ENCODE results near the gene CTNNA3.

Gene CTNNA3

GRCh38 chr10:66719483-66719882 is 976.5 kb downstream of the CTNNA3 start:
- Histone ChIP-seq H3K27me3 (ENCODE audit: low read depth, low read length) (no peaks in the 10 kb centered on the region), H3K36me3 (ENCODE audit: control insufficient read depth in 1 of 2, insufficient read depth in 2 of 2, low read length in 2 of 2) (no peaks in the 10 kb centered on the region), H3K4me1 (ENCODE audit: control insufficient read depth in 1 of 2, insufficient read depth in 2 of 2, low read length in 2 of 2) (no peaks in the 10 kb centered on the region), H3K4me3 (ENCODE audit: low read depth in 1 of 2, low read length in 2 of 2) (no peak overlapping the region), H3K27ac (ENCODE audit: low read length) (no peak overlapping the region), H3K9me3 (ENCODE audit: control insufficient read depth in 1 of 2, low read length in 2 of 2) (no peaks in the 10 kb centered on the region)

DNA sequence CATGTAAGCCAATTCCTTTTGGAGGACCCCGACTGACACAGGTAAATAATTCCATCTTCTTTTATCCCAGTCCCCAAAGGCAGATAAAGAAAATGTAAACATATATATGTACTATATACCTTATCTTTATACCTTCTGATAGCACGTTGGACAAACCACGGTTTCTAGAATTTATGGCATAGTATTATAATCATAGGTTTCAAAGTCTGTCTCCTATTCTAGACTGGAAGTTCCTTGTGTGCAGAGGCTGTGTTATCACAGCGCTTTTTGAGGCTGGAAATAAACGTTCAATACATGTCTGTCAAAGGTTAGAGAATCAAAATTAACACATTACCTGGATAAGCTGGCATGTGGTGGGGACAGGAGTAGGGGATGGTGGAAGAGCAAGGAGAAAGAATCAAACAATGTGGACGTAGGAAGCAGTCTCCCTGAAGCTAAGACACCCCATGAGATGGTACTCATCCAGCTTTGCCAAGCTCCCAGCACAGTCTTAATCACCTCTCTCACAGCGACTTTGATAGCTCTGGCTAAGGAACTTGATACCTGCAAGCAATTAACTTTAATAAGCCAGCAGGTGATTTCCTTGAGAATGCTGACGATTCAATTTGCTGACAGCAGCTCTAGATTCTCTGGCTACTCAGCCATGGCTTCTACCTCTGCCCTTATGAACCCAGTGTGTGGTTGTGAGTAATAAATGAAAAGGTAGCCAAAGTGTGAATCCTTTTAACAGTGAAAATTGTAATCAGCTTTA is 978.6 kb downstream of the CTNNA3 start:
- H3K9me3 ChIP-seq (ENCODE audit: control insufficient read depth in 1 of 2, low read length in 2 of 2), result no peaks in the 10 kb centered on the region
- H3K27ac ChIP-seq (ENCODE audit: low read length), result no peak overlapping the region
- no peaks in the 10 kb centered on the region for H3K27me3 ChIP-seq (ENCODE audit: low read depth, low read length)
- H3K4me3 ChIP-seq (ENCODE audit: low read depth in 1 of 2, low read length in 2 of 2), result no peak overlapping the region
- H3K36me3 ChIP-seq (ENCODE audit: control insufficient read depth in 1 of 2, insufficient read depth in 2 of 2, low read length in 2 of 2), result no peaks in the 10 kb centered on the region
- no peaks in the 10 kb centered on the region for H3K4me1 ChIP-seq (ENCODE audit: control insufficient read depth in 1 of 2, insufficient read depth in 2 of 2, low read length in 2 of 2)

- H3K27ac ChIP-seq (ENCODE audit: low read length), result no peak overlapping the region
- no peak overlapping the region for H3K4me3 ChIP-seq (ENCODE audit: low read depth in 1 of 2, low read length in 2 of 2)
- H3K27me3 ChIP-seq (ENCODE audit: low read depth, low read length), result no peaks in the 10 kb centered on the region
- H3K36me3 ChIP-seq (ENCODE audit: control insufficient read depth in 1 of 2, insufficient read depth in 2 of 2, low read length in 2 of 2), result no peaks in the 10 kb centered on the region
- H3K9me3 ChIP-seq (ENCODE audit: control insufficient read depth in 1 of 2, low read length in 2 of 2), result no peaks in the 10 kb centered on the region
- no peaks in the 10 kb centered on the region for H3K4me1 ChIP-seq (ENCODE audit: control insufficient read depth in 1 of 2, insufficient read depth in 2 of 2, low read length in 2 of 2)
These were observed 981.3 kb downstream of the CTNNA3 start for GRCh38 chr10:66714741-66715140.

- no peaks in the 10 kb centered on the region for H3K9me3 ChIP-seq (ENCODE audit: control insufficient read depth in 1 of 2, low read length in 2 of 2)
- H3K4me1 ChIP-seq (ENCODE audit: control insufficient read depth in 1 of 2, insufficient read depth in 2 of 2, low read length in 2 of 2), result no peaks in the 10 kb centered on the region
- no peaks in the 10 kb centered on the region for H3K36me3 ChIP-seq (ENCODE audit: control insufficient read depth in 1 of 2, insufficient read depth in 2 of 2, low read length in 2 of 2)
- no peak overlapping the region for H3K4me3 ChIP-seq (ENCODE audit: low read depth in 1 of 2, low read length in 2 of 2)
- no peak overlapping the region for H3K27ac ChIP-seq (ENCODE audit: low read length)
- H3K27me3 ChIP-seq (ENCODE audit: low read depth, low read length), result no peaks in the 10 kb centered on the region
These were observed 982.6 kb downstream of the CTNNA3 start for GRCh38 chr10:66713387-66713786.

GRCh38 chr10:66698069-66698468 is 997.9 kb downstream of the CTNNA3 start:
- H3K4me1 ChIP-seq (ENCODE audit: control insufficient read depth in 1 of 2, insufficient read depth in 2 of 2, low read length in 2 of 2), result no peaks in the 10 kb centered on the region
- no peak overlapping the region for H3K4me3 ChIP-seq (ENCODE audit: low read depth in 1 of 2, low read length in 2 of 2)
- no peak overlapping the region for H3K27ac ChIP-seq (ENCODE audit: low read length)
- H3K27me3 ChIP-seq (ENCODE audit: low read depth, low read length), result no peaks in the 10 kb centered on the region
- no peaks in the 10 kb centered on the region for H3K9me3 ChIP-seq (ENCODE audit: control insufficient read depth in 1 of 2, low read length in 2 of 2)
- H3K36me3 ChIP-seq (ENCODE audit: control insufficient read depth in 1 of 2, insufficient read depth in 2 of 2, low read length in 2 of 2), result no peaks in the 10 kb centered on the region

DNA sequence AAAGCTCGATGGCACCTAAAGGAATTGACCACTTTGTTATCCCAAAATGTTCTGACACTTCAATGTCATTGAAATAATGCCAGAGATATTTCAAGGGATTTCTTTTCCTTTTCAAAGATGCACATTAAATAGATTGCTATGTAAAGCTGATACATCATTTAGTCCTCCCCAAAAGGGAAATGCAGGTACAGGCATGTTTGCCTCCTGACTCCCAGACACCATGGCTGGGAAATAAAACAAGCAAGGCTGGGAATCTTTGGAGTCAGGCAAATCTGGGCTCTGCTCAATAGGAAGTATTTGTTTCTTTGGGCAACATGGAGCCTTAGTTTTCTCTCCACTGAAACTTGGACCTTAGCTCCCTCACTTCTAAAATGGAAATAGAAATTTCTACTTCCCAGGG is 1000.9 kb downstream of the CTNNA3 start:
- Histone ChIP-seq H3K27ac (ENCODE audit: low read length) (no peak overlapping the region), H3K4me1 (ENCODE audit: control insufficient read depth in 1 of 2, insufficient read depth in 2 of 2, low read length in 2 of 2) (no peaks in the 10 kb centered on the region), H3K27me3 (ENCODE audit: low read depth, low read length) (no peaks in the 10 kb centered on the region), H3K36me3 (ENCODE audit: control insufficient read depth in 1 of 2, insufficient read depth in 2 of 2, low read length in 2 of 2) (no peaks in the 10 kb centered on the region), H3K4me3 (ENCODE audit: low read depth in 1 of 2, low read length in 2 of 2) (no peak overlapping the region), H3K9me3 (ENCODE audit: control insufficient read depth in 1 of 2, low read length in 2 of 2) (no peaks in the 10 kb centered on the region)

GRCh38 chr10:66684581-66684980 is 1011.4 kb downstream of the CTNNA3 start:
- Histone ChIP-seq H3K27ac (ENCODE audit: low read length) (no peak overlapping the region), H3K9me3 (ENCODE audit: control insufficient read depth in 1 of 2, low read length in 2 of 2) (no peaks in the 10 kb centered on the region)

GRCh38 chr10:66680886-66681285 is 1015.1 kb downstream of the CTNNA3 start:
- Histone ChIP-seq H3K27ac (ENCODE audit: low read length) (no peak overlapping the region), H3K27me3 (ENCODE audit: low read depth, low read length) (no peaks in the 10 kb centered on the region), H3K4me3 (ENCODE audit: low read depth in 1 of 2, low read length in 2 of 2) (no peak overlapping the region), H3K36me3 (ENCODE audit: control insufficient read depth in 1 of 2, insufficient read depth in 2 of 2, low read length in 2 of 2) (no peaks in the 10 kb centered on the region), H3K9me3 (ENCODE audit: control insufficient read depth in 1 of 2, low read length in 2 of 2) (no peaks in the 10 kb centered on the region), H3K4me1 (ENCODE audit: control insufficient read depth in 1 of 2, insufficient read depth in 2 of 2, low read length in 2 of 2) (no peaks in the 10 kb centered on the region)

More at GRCh38 chr10:66684581-66684980, 1011.4 kb downstream of the CTNNA3 start:
- no peaks in the 10 kb centered on the region for H3K27me3 ChIP-seq (ENCODE audit: low read depth, low read length)
- H3K36me3 ChIP-seq (ENCODE audit: control insufficient read depth in 1 of 2, insufficient read depth in 2 of 2, low read length in 2 of 2), result no peaks in the 10 kb centered on the region
- no peak overlapping the region for H3K4me3 ChIP-seq (ENCODE audit: low read depth in 1 of 2, low read length in 2 of 2)
- no peaks in the 10 kb centered on the region for H3K4me1 ChIP-seq (ENCODE audit: control insufficient read depth in 1 of 2, insufficient read depth in 2 of 2, low read length in 2 of 2)

DNA sequence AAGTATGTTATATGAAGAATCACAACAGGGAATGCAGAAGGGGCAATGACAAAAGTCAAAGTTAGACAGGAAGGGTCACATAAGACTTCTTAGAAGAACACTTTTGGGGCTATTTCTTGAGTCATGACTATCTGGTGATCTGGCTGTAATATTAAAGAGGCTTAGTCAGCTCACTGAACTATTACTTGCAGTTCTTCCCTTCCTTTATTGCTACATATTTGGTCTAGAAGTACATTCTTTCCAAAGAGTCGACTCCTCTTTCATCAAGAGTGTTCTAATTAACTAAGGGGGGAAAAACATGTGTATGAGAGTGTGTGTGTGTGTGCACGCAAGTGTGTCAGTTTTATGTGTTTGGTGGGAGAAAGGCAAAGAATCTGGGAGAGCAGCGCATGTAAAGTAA is 1017.5 kb downstream of the CTNNA3 start:
- Histone ChIP-seq H3K4me1 (ENCODE audit: control insufficient read depth in 1 of 2, insufficient read depth in 2 of 2, low read length in 2 of 2) (no peaks in the 10 kb centered on the region), H3K36me3 (ENCODE audit: control insufficient read depth in 1 of 2, insufficient read depth in 2 of 2, low read length in 2 of 2) (no peaks in the 10 kb centered on the region)

DNA sequence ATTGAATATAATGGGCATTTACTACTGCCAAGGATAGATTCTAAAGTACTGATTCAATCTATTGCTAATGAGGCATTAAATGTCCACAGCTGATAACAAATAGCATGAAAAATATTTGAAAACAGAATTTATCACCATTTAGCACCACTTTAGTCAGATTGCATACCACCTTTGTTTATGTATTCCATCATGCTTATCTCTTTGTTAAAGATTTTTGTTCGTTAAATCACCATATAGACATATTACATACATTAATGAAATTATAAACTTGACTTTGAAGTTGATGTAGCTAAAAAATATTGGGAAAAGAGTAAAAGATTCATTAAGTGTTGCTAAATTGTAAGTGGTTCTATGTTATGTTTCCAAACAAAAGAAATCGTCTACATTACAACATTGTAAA is 1022.9 kb downstream of the CTNNA3 start:
- H3K27me3 ChIP-seq (ENCODE audit: low read depth, low read length), result no peaks in the 10 kb centered on the region
- H3K9me3 ChIP-seq (ENCODE audit: control insufficient read depth in 1 of 2, low read length in 2 of 2), result no peaks in the 10 kb centered on the region
- H3K36me3 ChIP-seq (ENCODE audit: control insufficient read depth in 1 of 2, insufficient read depth in 2 of 2, low read length in 2 of 2), result no peaks in the 10 kb centered on the region
- H3K27ac ChIP-seq (ENCODE audit: low read length), result no peak overlapping the region
- H3K4me3 ChIP-seq (ENCODE audit: low read depth in 1 of 2, low read length in 2 of 2), result no peak overlapping the region
- H3K4me1 ChIP-seq (ENCODE audit: control insufficient read depth in 1 of 2, insufficient read depth in 2 of 2, low read length in 2 of 2), result no peaks in the 10 kb centered on the region

More for the DNA sequence above, 1017.5 kb downstream of the CTNNA3 start:
- Histone ChIP-seq H3K9me3 (ENCODE audit: control insufficient read depth in 1 of 2, low read length in 2 of 2) (no peaks in the 10 kb centered on the region), H3K4me3 (ENCODE audit: low read depth in 1 of 2, low read length in 2 of 2) (no peak overlapping the region), H3K27ac (ENCODE audit: low read length) (no peak overlapping the region), H3K27me3 (ENCODE audit: low read depth, low read length) (no peaks in the 10 kb centered on the region)

DNA sequence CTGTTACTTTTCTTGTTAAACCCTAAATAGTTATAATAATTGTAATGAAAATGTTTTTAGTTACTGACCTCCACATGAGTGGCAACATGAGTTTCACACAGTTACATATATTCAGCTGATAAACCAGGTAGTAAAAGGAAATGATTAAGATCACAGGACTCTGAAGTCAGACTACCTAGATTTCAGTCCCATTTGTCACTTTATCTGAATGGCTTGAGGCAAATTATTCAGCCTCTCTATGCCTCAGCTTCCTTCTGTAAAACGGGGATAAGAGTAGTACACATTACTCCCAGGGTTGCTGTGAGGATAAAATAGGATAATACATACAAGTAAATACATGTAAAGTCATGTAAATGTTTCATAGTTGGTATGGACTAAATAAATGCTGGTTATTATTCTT is 1024.4 kb downstream of the CTNNA3 start:
- Histone ChIP-seq H3K27ac (ENCODE audit: low read length) (no peak overlapping the region), H3K27me3 (ENCODE audit: low read depth, low read length) (no peaks in the 10 kb centered on the region), H3K9me3 (ENCODE audit: control insufficient read depth in 1 of 2, low read length in 2 of 2) (no peaks in the 10 kb centered on the region), H3K4me3 (ENCODE audit: low read depth in 1 of 2, low read length in 2 of 2) (no peak overlapping the region), H3K4me1 (ENCODE audit: control insufficient read depth in 1 of 2, insufficient read depth in 2 of 2, low read length in 2 of 2) (no peaks in the 10 kb centered on the region), H3K36me3 (ENCODE audit: control insufficient read depth in 1 of 2, insufficient read depth in 2 of 2, low read length in 2 of 2) (no peaks in the 10 kb centered on the region)

- no peak overlapping the region for H3K4me3 ChIP-seq (ENCODE audit: low read depth in 1 of 2, low read length in 2 of 2)
- no peaks in the 10 kb centered on the region for H3K27me3 ChIP-seq (ENCODE audit: low read depth, low read length)
- H3K9me3 ChIP-seq (ENCODE audit: control insufficient read depth in 1 of 2, low read length in 2 of 2), result no peaks in the 10 kb centered on the region
- H3K4me1 ChIP-seq (ENCODE audit: control insufficient read depth in 1 of 2, insufficient read depth in 2 of 2, low read length in 2 of 2), result no peaks in the 10 kb centered on the region
- no peaks in the 10 kb centered on the region for H3K36me3 ChIP-seq (ENCODE audit: control insufficient read depth in 1 of 2, insufficient read depth in 2 of 2, low read length in 2 of 2)
- no peak overlapping the region for H3K27ac ChIP-seq (ENCODE audit: low read length)
These were observed 1024.9 kb downstream of the CTNNA3 start for GRCh38 chr10:66671064-66671463.

Data from muscle layer of duodenum (tissue), 2 donors.